Stimulated activated effector memory CD8-positive, alpha-beta T cell treated with anti-CD3 and anti-CD28 coated beads, Interleukin-12 subunit alpha, Interleukin-12 subunit beta, amount 100 ng/mL, for 72 hours (primary cell): ENCODE results near the gene FANK1.
A peak's percentile ranks its signal among the peaks of the same experiment; 100 is the strongest.
"Not testable (repeated sequence)": the region's sequence is repeated elsewhere in the genome, so short reads cannot be mapped to it uniquely, and the experiment has no call there.

Experiments used
- ATAC-seq: fragments of 150-1000 bp; cut with Tn5 transposase; 2 replicates; pipeline ENCODE4 v1.10.0; 2021
- DNase-seq, 2 donors: peaks; one replicate each; pipeline ENCODE4 v3.0.0; 2021 to 2022; ENCODE audit warnings: low spot score in 2 of 2
- H3K27ac Mint-ChIP-seq: one replicate; pipeline ENCODE4 v1.8.0; 2022; ENCODE audit warnings: mild to moderate bottlenecking, mixed read lengths
- H3K36me3 Mint-ChIP-seq: one replicate; pipeline ENCODE4 v1.8.0; 2022; ENCODE audit warnings: mild to moderate bottlenecking, mixed read lengths
- H3K4me1 Mint-ChIP-seq: one replicate; pipeline ENCODE4 v1.8.0; 2022; ENCODE audit warnings: mixed read lengths
- H3K4me3 Mint-ChIP-seq: one replicate; pipeline ENCODE4 v1.8.0; 2022; ENCODE audit warnings: mild to moderate bottlenecking, mixed read lengths
- H3K9me3 Mint-ChIP-seq: one replicate; pipeline ENCODE4 v1.8.0; 2022; ENCODE audit warnings: mixed read lengths

Gene FANK1

DNA sequence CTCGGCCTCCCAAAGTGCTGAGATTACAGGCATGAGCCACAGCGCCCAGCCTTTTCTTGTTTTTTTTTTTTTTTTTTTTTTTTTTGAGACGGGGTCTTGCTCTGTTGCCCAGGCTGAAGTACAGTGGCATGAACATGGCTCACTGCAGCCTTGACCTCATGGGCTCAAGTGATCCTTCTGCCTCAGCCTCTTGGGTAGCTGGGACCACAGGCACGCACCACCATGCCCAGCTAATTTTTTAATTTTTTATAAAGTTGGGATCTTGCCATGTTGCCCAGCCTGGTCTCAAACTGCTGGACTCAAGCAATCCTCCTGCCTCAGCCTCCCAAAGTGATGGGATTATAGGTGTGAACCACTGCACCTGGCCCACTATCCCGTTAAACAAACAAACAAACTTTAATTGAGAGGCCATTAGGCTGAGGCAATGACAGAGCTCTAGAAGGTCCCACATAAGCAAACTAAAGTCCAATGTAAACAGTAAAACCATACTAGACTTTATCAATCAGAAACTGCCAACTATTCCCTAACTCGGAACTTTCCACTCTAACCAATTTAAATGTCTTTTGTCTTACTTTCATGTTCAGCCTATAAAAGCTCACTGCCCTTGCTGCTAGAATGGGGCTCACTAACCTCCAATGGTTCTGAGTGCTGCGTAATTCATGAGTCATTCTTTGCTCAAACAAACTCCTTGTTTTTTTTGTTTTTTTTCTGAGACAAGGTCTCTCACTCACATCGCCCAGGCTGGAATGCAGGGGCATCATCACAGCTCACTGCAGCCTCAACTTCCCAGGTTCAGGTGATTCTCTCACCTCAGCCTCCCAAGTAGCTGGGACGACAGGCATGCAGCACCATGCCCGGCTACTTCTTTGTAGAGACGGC, 17.2 kb upstream of the FANK1 start:
- DNase-seq (no peak), ATAC-seq (no peak)
- peaks cover 3% of the 10 kb centered on the region for H3K9me3 Mint-ChIP-seq
- peaks cover 6% of the 10 kb centered on the region for H3K4me1 Mint-ChIP-seq
- peaks cover 13% of the 10 kb centered on the region for H3K36me3 Mint-ChIP-seq
- H3K4me3 Mint-ChIP-seq, result no peak overlapping the region
- H3K27ac Mint-ChIP-seq, result no peak overlapping the region

DNA sequence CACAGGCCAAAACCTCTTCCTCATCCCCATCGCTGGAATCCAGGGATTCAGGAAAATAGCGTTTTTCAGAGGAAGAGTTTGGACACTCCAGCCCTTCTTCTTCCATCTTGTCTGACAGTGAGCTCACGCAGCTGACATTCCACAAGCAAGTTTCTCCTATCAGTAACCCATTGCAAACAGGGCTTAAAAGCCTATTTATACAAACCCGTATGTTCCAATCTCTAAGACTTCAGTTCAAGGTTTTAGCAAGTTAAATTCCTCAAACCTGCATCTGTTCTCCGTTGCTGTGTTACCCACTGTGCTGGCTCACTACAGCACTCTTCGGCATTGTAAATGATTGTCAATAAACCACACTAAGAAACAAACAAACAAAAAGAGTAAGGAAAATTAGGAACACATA, 15.6 kb upstream of the FANK1 start:
- H3K4me3 Mint-ChIP-seq, result no peak overlapping the region
- H3K27ac Mint-ChIP-seq, result no peak overlapping the region
- ATAC-seq (no peak), DNase-seq (no peak)
- peaks cover 3% of the 10 kb centered on the region for H3K9me3 Mint-ChIP-seq
- H3K4me1 Mint-ChIP-seq, result no peaks in the 10 kb centered on the region
- H3K36me3 Mint-ChIP-seq, result peaks cover 13% of the 10 kb centered on the region

DNA sequence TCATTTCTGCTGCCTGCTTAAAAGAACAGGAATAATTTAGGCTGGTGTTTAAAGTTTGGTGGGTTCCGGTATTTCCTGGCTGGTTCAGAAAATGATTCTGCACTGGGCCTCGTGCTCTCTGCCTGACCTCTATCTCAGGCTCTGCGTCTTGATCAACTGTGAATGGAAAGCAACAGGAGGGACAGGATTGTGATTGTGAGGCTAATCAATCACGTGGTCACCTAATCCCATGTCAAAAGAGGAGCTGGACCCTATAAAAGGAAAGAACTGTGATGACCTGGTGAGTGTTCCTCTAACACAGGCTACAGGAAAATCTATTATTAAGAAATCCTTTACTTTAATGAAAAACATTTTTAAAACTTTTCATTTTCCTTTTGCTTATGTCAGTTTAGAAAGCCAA, 15.2 kb upstream of the FANK1 start, which contains the start of gene DHX32:
Gene DHX32, minus strand, starts transcription at position 101 of the 400 bp plus-strand sequence. CDS start 468 bp downstream, outside the sequence.
- no peak within 1 kb of the TSS for H3K27ac Mint-ChIP-seq
- no peak for ATAC-seq
- no peak for DNase-seq
- H3K4me1 Mint-ChIP-seq, result no peaks in the 10 kb centered on the region
- H3K36me3 Mint-ChIP-seq, result peaks cover 13% of the 10 kb centered on the region
- H3K9me3 Mint-ChIP-seq, result peaks cover 1% of the 10 kb centered on the region
- H3K4me3 Mint-ChIP-seq, result no peak within 1 kb of the TSS

DNA sequence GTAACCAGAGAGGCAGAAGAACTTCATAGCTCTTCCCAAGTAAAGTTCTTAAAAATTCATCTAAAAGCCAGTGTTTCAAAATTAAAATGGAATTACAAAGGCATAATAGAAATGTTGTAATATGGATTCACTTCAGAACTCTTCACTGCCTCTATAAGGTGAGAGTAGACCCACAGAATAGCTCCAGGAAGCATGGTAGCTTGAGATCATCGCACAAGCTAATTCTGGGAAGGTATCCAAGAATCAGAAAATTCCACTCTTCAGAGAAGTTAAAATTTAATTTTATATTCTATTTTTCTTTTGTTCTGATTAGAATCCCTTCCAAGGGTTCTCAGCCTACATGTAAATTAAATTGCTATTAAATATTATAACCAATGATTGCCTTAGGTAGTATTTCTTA, 13.8 kb upstream of the FANK1 start:
- DNase-seq (no peak), ATAC-seq (no peak)
- Mint-ChIP-seq H3K4me1 (no peaks in the 10 kb centered on the region), H3K9me3 (no peaks in the 10 kb centered on the region), H3K36me3 (peaks cover 13% of the 10 kb centered on the region), H3K4me3 (no peak overlapping the region), H3K27ac (no peak overlapping the region)

DNA sequence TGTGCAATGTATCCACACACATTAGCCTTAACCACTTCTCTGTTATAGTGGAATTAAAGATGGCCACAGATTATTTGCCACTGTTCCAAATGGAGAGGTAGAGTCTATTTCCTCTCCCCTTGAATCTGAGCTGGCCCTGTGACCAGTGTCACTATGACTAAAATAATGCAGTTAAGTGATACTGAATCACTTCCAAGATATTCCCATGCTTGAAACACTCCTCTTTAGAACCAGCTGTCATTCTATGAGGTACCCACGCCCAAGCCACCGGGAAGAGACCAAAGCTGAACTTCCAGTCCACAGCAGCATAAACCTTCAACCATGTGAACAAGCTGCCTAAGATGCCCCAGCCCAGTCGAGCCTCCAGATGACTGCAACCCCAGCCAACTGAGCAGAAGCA, 13.2 kb upstream of the FANK1 start:
- DNase-seq, result no peak
- Mint-ChIP-seq H3K36me3 (peaks cover 13% of the 10 kb centered on the region), H3K9me3 (no peaks in the 10 kb centered on the region), H3K4me1 (no peaks in the 10 kb centered on the region), H3K4me3 (no peak overlapping the region), H3K27ac (no peak overlapping the region)
- ATAC-seq, result no peak

DNA sequence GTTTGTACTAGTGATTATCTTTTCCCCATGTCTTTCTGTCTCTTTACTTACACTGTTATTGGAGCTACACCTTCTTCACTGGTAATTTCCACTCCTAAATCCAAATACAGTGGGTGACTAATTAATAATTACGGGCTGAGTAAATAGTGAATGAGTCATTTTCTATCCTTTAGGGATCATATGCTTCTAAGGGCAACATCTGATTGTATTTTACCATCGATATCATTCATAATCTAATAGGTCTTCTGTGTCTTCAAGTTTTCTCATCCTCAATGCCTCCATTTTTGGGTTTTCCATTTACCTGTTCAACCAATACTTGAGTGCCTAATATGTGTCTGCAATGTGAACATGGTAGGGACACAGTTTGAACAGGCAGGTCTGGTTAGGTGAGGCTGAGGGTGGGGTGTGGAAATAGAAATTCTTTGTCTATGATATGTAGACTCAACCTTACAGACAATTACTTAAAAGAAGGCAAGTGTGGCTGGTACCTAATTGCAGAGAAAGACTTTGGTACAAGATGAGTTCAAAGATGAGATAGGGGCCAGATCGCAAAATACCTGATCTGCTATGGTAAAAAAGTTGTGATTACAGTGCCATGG, 9.4 kb upstream of the FANK1 start:
- Mint-ChIP-seq H3K36me3 (no peaks in the 10 kb centered on the region), H3K4me3 (no peak overlapping the region), H3K9me3 (no peaks in the 10 kb centered on the region), H3K27ac (no peak overlapping the region), H3K4me1 (no peaks in the 10 kb centered on the region)
- no peak for ATAC-seq
- no peak for DNase-seq

DNA sequence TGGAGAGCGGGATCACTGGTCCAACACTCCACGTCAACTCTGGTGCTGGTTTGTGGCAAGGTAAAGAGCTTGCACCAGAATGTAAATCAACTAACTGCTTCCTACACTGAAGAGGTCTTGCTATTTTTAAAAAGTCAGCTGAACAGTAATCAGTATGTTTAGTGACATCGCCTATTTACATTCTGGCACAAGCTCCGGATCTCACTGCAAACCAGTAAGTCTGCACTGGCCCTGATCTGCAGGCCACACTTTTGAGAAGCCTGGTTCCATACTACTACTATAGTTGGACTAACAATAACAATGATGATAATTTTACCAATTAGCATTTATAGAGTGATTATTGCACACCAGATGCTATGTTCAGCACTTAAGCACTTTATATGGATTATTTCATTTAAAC, 6.9 kb upstream of the FANK1 start:
- not testable (repeated sequence) for H3K27ac Mint-ChIP-seq, H3K4me3 Mint-ChIP-seq, H3K36me3 Mint-ChIP-seq, H3K9me3 Mint-ChIP-seq, DNase-seq, H3K4me1 Mint-ChIP-seq
- ATAC-seq, result peak; percentile 37

DNA sequence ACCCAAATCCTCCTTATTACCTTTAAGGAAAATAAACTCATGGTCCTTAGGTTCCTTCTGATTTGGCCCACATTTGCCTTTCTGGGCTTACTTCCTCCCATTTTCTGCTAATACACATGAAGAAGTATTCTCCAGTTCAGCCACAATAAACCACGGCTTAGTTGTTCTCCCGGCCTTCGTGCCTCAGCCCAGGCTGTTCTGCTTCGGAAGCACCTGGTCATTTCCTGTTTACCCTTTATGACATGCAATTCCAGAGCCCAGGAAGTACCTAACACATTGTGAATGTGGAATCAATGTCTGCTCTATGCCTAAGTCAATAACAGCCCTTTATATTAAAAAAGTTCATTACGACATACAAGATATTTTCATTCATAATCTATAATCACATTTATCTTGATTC, 4.0 kb upstream of the FANK1 start:
- Mint-ChIP-seq H3K36me3 (peaks cover 12% of the 10 kb centered on the region), H3K4me1 (peaks cover 12% of the 10 kb centered on the region)
- not testable (repeated sequence) for ATAC-seq, DNase-seq, H3K27ac Mint-ChIP-seq, H3K4me3 Mint-ChIP-seq, H3K9me3 Mint-ChIP-seq

DNA sequence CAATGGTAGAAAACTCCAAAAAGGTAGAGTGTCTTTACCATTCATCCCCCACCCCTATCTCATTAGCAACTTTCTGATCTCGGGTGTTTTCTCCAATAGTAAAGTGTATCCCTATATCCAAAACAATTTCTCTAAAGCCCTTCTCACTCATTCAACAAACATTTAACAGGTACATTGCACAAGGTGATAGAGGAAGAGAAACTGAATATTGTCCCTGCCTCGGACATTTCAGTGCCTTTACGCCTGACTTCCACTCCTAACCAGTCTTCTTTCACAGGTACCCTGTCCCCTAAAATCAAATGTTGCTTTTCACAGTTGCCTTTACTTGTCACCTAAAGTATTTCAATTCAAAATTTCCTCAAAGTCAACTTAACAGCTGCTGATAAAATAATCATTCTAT, 2.2 kb upstream of the FANK1 start:
- not testable (repeated sequence) for H3K4me3 Mint-ChIP-seq, DNase-seq, H3K9me3 Mint-ChIP-seq, ATAC-seq, H3K27ac Mint-ChIP-seq
- peaks cover 13% of the 10 kb centered on the region for H3K4me1 Mint-ChIP-seq
- H3K36me3 Mint-ChIP-seq, result peaks cover 13% of the 10 kb centered on the region

DNA sequence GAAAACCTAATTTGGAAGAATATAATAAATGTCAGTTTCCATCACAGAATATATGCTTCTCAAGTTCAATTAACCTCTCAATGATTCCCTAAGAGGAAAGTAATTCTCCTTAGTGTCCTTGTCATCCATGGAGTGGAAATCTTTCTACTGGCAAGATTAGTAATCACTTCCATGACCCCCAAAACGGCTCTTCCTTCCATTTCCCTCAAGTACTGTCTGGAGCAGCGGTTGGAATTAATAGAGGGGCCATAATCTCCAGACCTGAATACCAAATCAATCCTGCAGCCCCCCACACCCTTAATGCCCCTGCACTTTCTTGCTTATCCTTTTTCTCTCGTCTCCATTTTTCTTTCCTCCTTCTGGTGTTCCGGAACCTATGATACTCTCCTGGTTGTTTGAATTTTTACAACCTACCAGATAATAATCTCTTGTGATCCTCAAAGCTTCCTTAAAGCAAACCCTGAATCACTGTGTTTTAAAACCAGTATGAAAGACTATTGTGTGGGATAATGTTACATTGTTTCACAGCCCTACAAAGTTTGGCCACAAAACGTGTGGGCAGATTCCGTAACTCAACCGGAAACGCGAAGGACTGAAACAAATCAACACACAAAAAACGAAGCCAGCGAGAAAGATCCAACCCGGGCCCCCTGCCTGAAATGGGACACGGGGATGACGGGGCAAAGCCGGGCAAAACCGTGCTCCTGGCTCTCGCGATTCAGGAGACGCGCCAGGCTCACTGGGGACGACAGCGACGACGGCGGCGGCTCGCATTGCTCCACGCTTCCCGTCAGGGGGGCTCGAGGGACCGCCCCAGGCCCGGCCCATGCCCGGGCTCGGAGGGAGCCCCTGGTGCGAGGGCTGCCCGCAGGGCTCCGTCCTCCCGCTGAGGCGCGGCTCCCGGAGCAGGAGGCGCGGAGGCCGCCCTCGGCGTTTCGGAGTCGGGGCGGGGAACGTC, 955 bp upstream of the FANK1 start:
- ATAC-seq (peak; percentile 72), DNase-seq (peak; percentile 25 to 61)
- H3K4me1 Mint-ChIP-seq, result peaks cover 13% of the 10 kb centered on the region
- H3K9me3 Mint-ChIP-seq, result not testable (repeated sequence)
- peaks cover 13% of the 10 kb centered on the region for H3K36me3 Mint-ChIP-seq
- peak overlapping the region; percentile 91 for H3K27ac Mint-ChIP-seq
- H3K4me3 Mint-ChIP-seq, result peak overlapping the region; percentile 73

DNA sequence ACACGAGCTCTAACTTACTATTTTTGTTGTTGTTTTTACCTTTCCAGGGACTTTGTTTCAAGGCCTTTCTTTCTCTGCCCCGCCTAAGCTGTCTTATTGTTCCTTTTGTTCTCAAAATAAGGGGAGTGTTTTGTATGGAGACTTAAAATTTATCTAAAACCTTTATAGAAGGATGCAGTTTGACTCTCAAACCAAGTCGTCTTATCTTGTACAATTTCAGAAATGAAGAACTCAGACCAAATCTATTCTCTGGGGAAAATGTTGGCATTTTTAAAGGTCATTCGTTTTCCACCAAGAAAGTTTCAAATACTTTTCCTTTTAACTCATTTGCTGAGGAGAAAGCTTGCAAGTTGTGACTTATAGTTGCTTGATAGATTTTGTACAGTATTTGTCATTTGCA, 953 bp downstream of the FANK1 start:
- H3K4me1 Mint-ChIP-seq, result peaks cover 13% of the 10 kb centered on the region
- H3K9me3 Mint-ChIP-seq, DNase-seq, H3K27ac Mint-ChIP-seq, ATAC-seq: not testable (repeated sequence)
- peak overlapping the region; percentile 73 for H3K4me3 Mint-ChIP-seq
- peaks cover 13% of the 10 kb centered on the region for H3K36me3 Mint-ChIP-seq

DNA sequence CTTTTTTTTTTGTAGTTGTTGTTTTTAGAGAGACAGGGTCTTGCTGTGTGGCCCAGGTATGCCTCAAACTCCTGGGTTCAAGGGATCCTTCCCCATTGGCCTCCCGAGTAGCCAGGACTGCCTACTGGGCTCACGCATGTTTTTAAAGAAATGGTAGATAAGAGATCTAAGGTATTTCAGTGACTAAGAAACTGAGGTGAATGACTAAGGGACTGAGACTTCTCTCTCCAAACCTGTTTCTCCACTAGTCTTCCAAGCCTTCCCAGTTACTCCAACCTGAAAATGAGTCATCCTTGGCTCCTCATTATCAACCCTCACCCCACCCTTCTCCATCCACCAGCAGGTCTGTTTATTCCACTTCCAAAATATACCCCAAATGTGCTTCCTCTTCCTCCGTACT, 4.6 kb downstream of the FANK1 start:
- ATAC-seq, H3K9me3 Mint-ChIP-seq, DNase-seq, H3K27ac Mint-ChIP-seq, H3K4me3 Mint-ChIP-seq, H3K4me1 Mint-ChIP-seq: not testable (repeated sequence)
- H3K36me3 Mint-ChIP-seq, result peaks cover 13% of the 10 kb centered on the region

DNA sequence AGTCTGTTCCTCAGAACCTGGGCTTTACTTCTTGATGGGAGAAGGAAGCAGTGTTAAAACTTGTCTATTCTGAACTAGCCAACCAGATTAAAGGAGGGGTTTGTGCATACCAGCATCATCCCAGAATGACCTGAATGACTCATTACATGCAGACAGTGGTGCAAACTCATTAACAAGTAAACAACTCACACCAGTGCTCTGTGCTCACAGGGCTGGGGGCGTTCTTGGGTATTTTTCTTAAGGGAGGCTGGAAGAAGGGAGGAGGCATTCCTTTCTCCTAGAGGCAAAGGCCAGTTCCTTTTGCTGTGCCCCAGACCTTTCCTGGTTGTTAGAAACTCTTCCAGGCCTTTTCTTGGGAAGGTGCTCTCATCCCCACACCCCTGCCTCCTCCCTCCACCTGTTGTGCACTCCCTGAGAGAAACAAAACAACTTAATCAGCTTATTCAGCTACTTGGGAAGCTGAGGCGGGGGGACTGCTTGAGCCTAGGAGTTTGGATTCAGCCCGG, 6.8 kb downstream of the FANK1 start:
- H3K9me3 Mint-ChIP-seq, H3K27ac Mint-ChIP-seq, H3K4me1 Mint-ChIP-seq, DNase-seq, H3K4me3 Mint-ChIP-seq, ATAC-seq, H3K36me3 Mint-ChIP-seq: not testable (repeated sequence)

DNA sequence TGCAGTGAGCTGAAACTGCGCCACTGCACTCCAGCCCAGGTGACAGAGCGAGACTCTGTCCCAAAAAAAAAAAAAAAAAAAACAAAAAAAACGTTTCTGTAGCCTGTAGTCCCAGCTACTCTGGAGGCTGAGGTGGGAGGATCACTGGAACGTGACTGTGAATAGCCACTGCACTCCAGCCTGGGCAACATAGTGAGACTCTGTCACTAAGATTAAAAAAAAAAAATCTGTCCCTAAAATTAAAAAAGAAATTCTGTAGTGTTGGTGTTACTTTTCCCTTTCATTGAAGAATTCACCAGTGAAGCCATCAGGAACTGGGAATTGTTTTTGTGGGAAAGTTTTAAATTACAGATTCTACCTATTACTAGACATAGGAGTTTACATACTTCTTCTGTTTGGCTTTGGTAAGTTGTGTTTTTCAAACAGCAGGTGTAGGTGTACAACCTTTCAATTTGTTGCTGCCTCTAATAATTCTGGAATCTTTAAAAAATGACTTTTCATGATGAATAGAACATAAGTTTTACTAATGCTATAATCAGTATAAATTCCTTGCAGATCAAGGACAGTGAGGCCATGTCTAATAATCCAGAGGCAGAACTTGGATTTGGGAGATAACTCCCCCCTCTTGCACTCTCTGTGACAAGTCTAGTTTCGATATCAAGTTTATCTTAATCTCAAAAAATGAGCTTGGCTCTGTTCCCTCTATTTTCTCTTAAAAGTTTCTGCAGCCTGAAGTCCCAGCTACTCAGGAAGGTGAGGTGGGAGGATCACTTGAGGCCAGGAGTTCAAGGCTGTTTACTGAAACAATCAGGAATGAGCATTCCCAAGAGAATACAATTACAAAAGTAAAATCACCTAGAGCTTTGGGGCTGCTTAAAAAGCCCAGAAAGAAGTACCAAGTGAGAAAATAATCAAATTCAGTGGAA, 9.0 kb downstream of the FANK1 start:
- H3K9me3 Mint-ChIP-seq, H3K4me1 Mint-ChIP-seq, H3K36me3 Mint-ChIP-seq, ATAC-seq, H3K27ac Mint-ChIP-seq, DNase-seq, H3K4me3 Mint-ChIP-seq: not testable (repeated sequence)
